Posterior vena cava (tissue), 2 donors: ENCODE measurements around the gene PRRX1. TPM values are rescaled to one million over a fixed set of nuclear protein-coding genes. Genes with fewer than 3 reads are reported as not detected.

Source experiments
- DNase-seq: peaks from one replicate; pipeline ENCODE4 v3.0.0-alpha.2; 2020; ENCODE audit warnings: low spot score
- intact Hi-C, 2 donors: fragments of 100-400 bp; cut with DNase I; formaldehyde crosslinking; loops; one replicate each; pipeline versions ENCODE4 v1.14.1 to v1.14.2; 2022 to 2023
- total RNA-seq, 2 donors: library from RNA; stranded (reverse); fragmentation: NEBNext Ultra II Directional; extraction: Animal tissue kit (Norgen Biotek cat#: 25700); gene quantifications; one replicate each; pipeline ENCODE4 v1.2.1, GENCODE V29; 2021
- donor health status: DM: yes; HTN: yes; CAD: no.
- donor health status: DM: yes; HTN: yes; CAD: no.

Gene PRRX1
- total RNA-seq, 2 donors from 2014 or later = 240 to 244 TPM

DNA sequence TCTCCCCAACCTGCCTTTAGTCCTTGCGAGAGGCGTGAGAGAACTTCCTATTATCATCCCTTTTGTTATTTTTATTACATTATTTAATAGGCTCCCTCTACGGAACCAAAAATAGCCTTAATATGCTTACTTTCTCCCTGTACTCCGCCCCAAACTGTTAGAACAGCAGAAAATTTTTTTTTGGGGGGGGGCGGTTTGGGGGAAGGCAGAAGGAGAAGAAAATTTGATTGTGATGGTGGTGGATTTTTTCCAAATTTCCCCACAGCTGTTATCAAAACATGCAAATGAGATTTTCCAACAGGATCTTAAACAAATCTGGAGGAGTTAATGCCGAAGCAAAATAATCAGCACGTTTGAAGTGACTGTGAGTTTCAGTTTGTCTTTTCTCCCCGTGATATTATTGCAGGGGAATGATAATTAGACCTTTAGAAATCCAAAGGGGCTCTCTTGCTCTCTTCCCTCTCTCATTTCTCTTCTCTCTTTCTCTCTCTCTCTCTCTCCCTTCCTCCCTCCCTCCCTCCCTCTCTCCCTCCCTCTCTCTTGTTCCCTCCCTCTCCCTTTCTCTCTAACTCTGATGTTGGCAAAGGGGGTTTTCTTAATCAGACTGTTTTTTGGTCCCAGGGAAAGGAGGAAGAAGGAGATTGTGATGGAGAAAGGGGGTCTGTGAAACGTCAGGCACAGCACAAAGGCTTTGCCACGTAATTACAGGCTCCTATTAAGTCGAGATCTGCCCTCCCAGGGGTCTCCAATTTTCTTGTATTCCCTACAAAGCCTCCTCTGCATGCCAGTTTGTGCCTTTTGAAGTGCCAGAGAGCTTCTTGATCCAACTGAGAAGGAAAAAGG lies 1.1 kb upstream of the PRRX1 start:
- intact Hi-C loops = loop anchor here (5.0 kb wide), 2 partner anchors 130 to 985 kb away; partner anchors contain the start of gene GORAB (in 2 of the 2)
- no peak for DNase-seq

- DNase-seq = no peak
- intact Hi-C loops = loop anchor here (5.0 kb wide), 2 partner anchors 131 to 984 kb away; partner anchors contain the start of gene GORAB (in 2 of the 2)
Observed at GRCh38 chr1:170663404-170664092, 383 bp upstream of the PRRX1 start.

DNA sequence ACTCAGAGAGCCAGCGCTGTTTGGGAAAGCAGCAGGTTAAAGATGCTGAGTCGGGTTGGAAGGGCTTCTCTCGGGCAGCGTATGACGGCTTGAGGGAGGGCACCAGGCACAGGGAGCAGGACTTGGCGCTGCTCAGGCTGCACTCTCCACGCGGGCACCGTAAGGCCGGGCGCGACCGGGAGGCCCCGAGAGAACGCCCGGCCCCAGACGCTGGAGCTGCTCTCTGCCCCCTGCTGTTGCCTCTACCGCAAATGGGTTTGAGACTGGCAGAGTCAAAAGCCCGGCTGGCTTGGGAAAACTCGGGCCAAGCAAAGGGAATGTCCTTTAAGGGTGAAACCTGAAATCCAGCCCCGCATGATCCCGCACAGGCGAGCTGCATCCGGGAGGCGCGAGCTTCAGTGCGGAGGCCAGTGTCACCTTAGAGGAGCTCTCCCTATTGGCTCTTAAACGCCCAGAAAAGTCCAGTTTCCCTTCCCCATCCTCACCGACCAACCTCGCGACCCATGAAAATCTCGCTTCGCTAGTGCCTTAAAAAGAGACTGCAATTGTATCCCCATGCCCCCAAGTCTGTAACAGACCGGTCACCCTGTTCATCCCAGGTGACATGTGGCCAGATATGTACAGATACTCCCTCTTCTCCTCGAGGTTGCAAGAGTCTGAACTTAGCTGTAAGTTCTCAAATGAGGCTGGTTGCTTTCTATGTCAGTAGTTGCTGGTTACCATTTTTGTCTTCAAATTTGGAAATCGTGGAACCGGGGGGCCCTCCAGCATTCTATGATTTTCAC lies 1.1 kb downstream of the PRRX1 start:
- intact Hi-C loops = loop anchor here (5.0 kb wide), 4 partner anchors 102 to 982 kb away; partner anchors contain the start of gene GORAB (in 2 of the 2)
- DNase-seq = peak; percentile 85

DNA sequence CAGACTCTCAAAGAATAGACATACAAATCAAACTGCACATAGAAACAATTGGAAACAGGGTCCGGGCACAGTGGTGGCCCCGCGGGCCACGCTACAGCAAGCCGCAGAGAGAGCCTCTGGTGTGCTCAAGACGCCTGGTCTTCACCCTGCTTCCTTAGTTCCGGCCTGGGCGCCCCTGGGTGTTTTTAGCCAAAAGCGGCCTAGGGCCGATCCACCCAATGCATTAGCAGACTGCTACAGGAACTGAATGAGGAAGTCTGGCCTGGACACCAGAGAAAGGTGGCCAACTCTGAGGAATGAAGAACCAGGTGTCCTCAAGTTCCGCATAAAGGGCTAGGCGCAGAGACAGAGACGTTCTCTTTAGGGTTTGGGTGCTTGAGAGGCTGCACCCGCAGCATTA lies 1.7 kb downstream of the PRRX1 start:
- intact Hi-C loops = loop anchor here in 1 of 2 donors (2.0 to 5.0 kb wide), 3 partner anchors 79 to 653 kb away; no protein-coding TSS in a partner anchor
- DNase-seq = no peak

DNA sequence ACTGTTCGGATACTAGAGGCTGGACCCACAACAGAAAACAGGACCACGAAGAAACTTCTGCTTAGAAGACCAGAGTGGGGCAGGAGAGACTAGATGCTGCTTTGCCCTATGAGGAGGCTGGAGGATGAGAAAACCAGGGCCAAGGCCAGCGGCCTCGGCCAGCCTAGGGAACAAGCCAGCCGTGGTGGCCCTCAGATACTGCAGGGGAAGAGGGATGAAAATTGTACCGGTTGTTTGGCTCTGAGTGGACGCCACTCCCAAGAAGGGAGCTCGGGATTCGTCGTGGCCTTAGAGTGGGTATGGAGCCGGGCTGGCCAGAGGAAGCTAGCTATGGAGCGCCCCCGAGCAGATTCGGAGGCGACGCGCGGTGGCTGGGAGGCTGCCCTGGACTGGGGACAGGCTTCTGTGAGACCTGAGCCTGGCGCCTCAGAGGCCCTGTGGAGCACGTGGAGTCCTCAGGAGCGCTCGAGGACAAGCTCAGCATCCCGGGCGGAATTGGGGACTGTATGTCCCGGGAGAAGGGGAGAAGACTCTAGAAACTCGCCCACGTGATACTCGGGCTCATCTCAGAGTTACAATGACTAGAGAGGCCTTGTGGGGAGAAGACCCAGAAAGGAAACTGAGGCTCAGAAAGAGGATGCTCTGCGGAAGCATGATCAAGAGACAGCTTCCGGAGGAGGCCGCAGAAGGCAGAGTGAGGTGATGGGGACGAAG lies 2.8 kb downstream of the PRRX1 start:
- DNase-seq = no peak
- intact Hi-C loops = loop anchor here in 1 of 2 donors (2.0 to 5.0 kb wide), 3 partner anchors 80 to 654 kb away; no protein-coding TSS in a partner anchor

GRCh38 chr1:170668209-170669106 lies 4.5 kb downstream of the PRRX1 start:
- DNase-seq = peak; percentile 91
- intact Hi-C loops = loop anchor here in 1 of 2 donors (5.0 kb wide), 2 partner anchors 99 to 656 kb away; no protein-coding TSS in a partner anchor

DNA sequence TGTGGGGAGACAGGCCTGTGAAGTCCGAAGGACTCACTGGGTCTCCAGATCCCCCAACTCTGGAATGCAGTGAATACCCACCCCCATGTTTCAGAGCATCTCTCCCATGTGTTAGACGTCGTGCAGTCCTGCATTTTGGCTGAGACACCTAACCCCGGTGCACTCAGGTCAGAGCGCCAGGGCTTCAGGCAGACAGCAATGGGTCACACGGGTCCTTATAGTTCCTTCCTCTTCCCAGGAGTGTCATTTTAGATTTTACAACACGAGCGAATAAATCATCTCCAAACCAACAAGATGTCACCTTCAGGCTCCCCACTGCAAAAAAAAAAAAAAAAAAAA lies 5.1 kb downstream of the PRRX1 start:
- intact Hi-C loops = loop anchor here in 1 of 2 donors (5.0 kb wide), 2 partner anchors 98 to 657 kb away; no protein-coding TSS in a partner anchor

DNA sequence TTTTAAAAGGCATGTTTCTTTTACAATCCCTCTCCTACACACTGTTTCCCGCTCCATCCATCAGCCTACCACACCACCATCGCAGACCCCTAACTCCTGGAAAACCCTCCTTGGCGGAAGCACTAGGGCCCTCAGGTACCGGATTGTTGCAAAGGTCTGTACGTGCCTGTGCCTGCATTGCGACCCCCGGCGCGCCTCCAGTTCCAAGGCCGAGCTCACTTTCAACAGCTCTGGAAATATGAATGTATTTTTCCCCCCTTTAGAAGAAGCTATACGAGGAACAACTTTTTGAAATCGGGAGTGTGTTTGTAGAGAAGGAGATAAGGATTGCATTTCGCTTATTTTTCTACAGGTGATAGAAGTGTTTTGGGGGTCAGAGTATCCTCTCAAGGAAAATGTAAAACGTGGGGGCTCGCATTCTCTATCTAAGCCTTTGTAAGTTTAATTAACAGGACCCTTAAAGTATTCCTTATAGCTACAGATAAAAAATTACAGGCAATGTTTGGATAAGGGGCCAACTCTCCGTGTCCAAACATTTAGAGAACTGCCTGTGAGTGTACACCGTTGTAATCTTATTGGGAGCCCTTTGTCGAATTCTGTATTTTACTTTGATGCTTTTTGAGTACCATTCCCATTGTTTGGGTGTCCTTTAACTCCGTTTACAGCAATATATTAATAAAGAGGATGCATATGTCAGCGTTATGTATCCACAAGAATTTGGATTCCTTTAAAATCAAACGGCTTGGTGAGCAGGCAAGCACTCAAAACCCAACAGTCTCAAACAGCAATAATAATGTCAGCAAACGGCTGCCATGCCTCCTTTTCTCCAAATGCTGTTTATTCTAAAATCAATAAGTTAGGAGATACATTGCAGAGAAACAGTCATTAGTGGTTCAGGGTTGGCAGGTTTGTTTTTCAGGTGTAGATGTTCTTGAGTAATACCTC lies 5.9 kb downstream of the PRRX1 start:
- intact Hi-C loops = loop anchor here in 1 of 2 donors (5.0 to 10.0 kb wide), 3 partner anchors 55 to 658 kb away; no protein-coding TSS in a partner anchor
- no peak for DNase-seq

More for the DNA sequence above, 5.1 kb downstream of the PRRX1 start:
- DNase-seq = no peak

DNA sequence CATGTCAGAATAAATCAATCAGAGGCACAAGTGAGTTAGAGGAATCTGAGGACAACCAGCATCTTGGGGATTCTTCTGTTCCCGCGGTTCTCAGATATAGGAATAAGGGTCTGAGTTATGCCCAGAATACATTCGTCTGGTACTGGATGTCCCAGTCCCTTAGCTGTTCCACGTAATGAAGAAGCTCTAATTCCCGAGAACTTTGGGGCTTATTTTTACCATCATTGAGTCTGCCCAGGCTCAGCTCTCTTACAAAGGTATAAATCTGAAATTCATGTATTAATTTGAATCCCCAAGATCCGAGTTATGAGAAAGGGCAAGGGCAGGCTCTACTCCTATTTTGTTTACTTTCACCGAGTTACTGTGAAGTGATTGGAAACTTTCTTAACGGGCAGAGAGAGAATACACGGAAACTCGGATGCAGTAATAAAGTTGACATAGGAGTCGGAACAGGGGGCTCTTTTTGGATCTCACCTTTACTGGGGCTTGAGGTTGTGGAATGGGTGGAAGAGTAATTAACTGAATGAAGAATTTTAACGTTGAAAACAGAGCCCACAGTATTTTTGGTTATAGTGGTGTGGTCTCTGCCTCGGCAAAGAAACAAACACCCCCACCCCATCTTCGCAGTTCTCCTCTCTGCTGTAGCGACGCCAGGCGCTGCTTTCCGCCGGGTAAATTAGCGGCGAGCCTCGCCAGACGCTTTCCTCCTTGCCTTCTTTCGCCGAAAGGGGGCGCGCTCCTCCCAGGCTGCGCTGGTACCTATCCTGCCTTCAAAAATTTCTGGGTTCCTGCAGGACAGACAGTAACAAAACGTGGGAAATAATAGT lies 7.1 kb downstream of the PRRX1 start:
- intact Hi-C loops = loop anchor here in 1 of 2 donors (10.0 kb wide), 1 partner anchor 54 kb away; no protein-coding TSS in a partner anchor
- DNase-seq = peak; percentile 93

- DNase-seq = no peak
- intact Hi-C loops = loop anchor here in 1 of 2 donors (10.0 kb wide), 1 partner anchor 53 kb away; no protein-coding TSS in a partner anchor
Observed at GRCh38 chr1:170671629-170671963, 7.7 kb downstream of the PRRX1 start.

DNA sequence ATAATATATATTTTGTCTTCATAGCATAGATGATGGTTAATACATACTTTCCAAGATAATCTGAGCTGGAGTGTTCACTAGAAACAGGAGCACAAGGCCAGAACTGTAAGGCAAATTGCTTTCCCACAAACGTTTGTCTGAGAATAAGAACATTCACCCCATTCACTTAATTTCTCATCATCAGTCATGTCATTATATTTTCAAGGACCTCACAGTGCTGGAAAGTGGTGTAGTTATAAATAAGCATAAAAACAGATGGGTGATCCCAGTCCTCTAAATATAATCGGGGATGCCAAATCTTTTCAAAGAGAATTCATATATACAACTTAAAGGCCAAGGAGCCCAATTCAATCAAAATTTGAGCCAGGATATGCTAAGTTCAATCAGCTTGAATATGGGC lies 8.4 kb downstream of the PRRX1 start:
- intact Hi-C loops = loop anchor here in 1 of 2 donors (10.0 kb wide), 1 partner anchor 52 kb away; no protein-coding TSS in a partner anchor
- DNase-seq = no peak

DNA sequence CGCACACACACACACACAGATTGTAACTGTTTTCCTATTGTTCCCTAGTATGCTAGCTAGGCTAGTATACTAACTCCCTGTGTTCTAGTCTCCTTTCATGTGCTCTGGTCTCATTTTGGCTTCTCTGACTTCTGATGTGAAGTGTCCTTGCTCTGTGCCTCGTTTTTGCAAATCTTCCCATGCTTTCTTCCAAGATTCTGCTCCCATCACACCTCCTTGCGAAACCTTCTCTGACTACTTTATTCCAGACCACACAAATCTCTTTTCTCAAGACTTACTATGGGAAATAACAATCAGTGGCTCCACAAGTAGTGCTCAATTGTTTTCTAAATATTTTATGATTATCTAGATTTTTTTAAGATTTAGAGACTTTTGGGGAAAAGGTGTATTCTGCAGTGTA lies 10.3 kb downstream of the PRRX1 start:
- DNase-seq = no peak
- intact Hi-C loops = loop anchor here in 1 of 2 donors (10.0 kb wide), 1 partner anchor 51 kb away; no protein-coding TSS in a partner anchor

GRCh38 chr1:170674986-170675385 lies 11.1 kb downstream of the PRRX1 start:
- DNase-seq = no peak
- intact Hi-C loops = loop anchor here in 1 of 2 donors (10.0 kb wide), 1 partner anchor 50 kb away; no protein-coding TSS in a partner anchor

GRCh38 chr1:170675865-170676264 lies 11.9 kb downstream of the PRRX1 start:
- no peak for DNase-seq
- intact Hi-C loops = loop anchor here in 1 of 2 donors (10.0 kb wide), 1 partner anchor 49 kb away; no protein-coding TSS in a partner anchor

DNA sequence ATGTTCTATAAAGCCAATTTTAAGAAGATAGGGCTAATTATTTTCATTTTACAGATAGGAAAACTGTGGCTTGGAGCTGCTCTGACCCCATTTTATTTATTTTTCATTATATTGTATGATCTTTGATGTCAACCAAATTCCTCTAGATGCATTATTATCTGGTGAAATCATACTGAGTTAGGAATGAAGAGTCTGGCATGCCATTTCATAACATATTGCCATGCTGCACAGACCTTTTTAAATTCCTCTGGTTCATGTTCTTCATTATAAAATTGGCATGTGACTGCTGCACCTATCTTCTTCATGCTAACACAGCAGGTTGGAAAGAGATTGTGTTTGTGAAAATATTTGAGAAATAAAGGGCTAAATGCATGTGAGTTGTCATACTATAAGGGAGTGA lies 12.7 kb downstream of the PRRX1 start:
- intact Hi-C loops = loop anchor here in 1 of 2 donors (10.0 kb wide), 1 partner anchor 48 kb away; no protein-coding TSS in a partner anchor
- no peak for DNase-seq
